ENCODE data around the gene PRCD.
A peak's percentile ranks its signal among the peaks of the same experiment; 100 is the strongest.

The PRCD gene

GRCh38 chr17:76542566-76542971, 2.7 kb downstream of the PRCD start:
- no peak overlapping the region for H3K27ac ChIP-seq (ENCODE audit: low read depth, low read length)
- H3K4me1 ChIP-seq (ENCODE audit: control insufficient read depth in 1 of 2, insufficient read depth in 2 of 2, low read length in 2 of 2) = peaks cover 33 to 40% of the 10 kb centered on the region in 2 donors
- peaks cover 17 to 23% of the 10 kb centered on the region in 2 donors for H3K27me3 ChIP-seq (ENCODE audit: control insufficient read depth in 1 of 2, insufficient read depth in 2 of 2, low read length in 2 of 2)
- no peak overlapping the region for H3K4me3 ChIP-seq (ENCODE audit: low read depth in 1 of 2, low read length in 2 of 2)
- H3K9ac ChIP-seq (ENCODE audit: low read depth in 1 of 2, low read length in 2 of 2) = no peak overlapping the region
- no peaks in the 10 kb centered on the region for H3K9me3 ChIP-seq (ENCODE audit: control insufficient read depth in 1 of 2, low read length in 2 of 2)
- no peaks in the 10 kb centered on the region for H3K36me3 ChIP-seq (ENCODE audit: control insufficient read depth in 1 of 2, insufficient read depth in 2 of 2, low read length in 2 of 2)

- H3K9ac ChIP-seq (ENCODE audit: low read depth in 1 of 2, low read length in 2 of 2) = no peak overlapping the region
These were observed 3.1 kb downstream of the PRCD start for GRCh38 chr17:76542984-76543383.

GRCh38 chr17:76543482-76543825, 3.6 kb downstream of the PRCD start:
- Histone ChIP-seq H3K27me3 (ENCODE audit: control insufficient read depth in 1 of 2, insufficient read depth in 2 of 2, low read length in 2 of 2) (peaks cover 9 to 20% of the 10 kb centered on the region in 2 donors), H3K27ac (ENCODE audit: low read depth, low read length) (no peak overlapping the region), H3K4me3 (ENCODE audit: low read depth in 1 of 2, low read length in 2 of 2) (no peak overlapping the region), H3K9ac (ENCODE audit: low read depth in 1 of 2, low read length in 2 of 2) (no peak overlapping the region), H3K36me3 (ENCODE audit: control insufficient read depth in 1 of 2, insufficient read depth in 2 of 2, low read length in 2 of 2) (no peaks in the 10 kb centered on the region), H3K4me1 (ENCODE audit: control insufficient read depth in 1 of 2, insufficient read depth in 2 of 2, low read length in 2 of 2) (peaks cover 39 to 40% of the 10 kb centered on the region in 2 donors), H3K9me3 (ENCODE audit: control insufficient read depth in 1 of 2, low read length in 2 of 2) (no peaks in the 10 kb centered on the region)

More at GRCh38 chr17:76542984-76543383, 3.1 kb downstream of the PRCD start:
- Histone ChIP-seq H3K27ac (ENCODE audit: low read depth, low read length) (no peak overlapping the region), H3K9me3 (ENCODE audit: control insufficient read depth in 1 of 2, low read length in 2 of 2) (no peaks in the 10 kb centered on the region), H3K27me3 (ENCODE audit: control insufficient read depth in 1 of 2, insufficient read depth in 2 of 2, low read length in 2 of 2) (peaks cover 14 to 23% of the 10 kb centered on the region in 2 donors), H3K4me1 (ENCODE audit: control insufficient read depth in 1 of 2, insufficient read depth in 2 of 2, low read length in 2 of 2) (peaks cover 34 to 40% of the 10 kb centered on the region in 2 donors), H3K4me3 (ENCODE audit: low read depth in 1 of 2, low read length in 2 of 2) (no peak overlapping the region), H3K36me3 (ENCODE audit: control insufficient read depth in 1 of 2, insufficient read depth in 2 of 2, low read length in 2 of 2) (no peaks in the 10 kb centered on the region)

GRCh38 chr17:76543826-76544545, 4.1 kb downstream of the PRCD start:
- H3K27me3 ChIP-seq (ENCODE audit: control insufficient read depth in 1 of 2, insufficient read depth in 2 of 2, low read length in 2 of 2) = peaks cover 4 to 15% of the 10 kb centered on the region in 2 donors
- H3K4me3 ChIP-seq (ENCODE audit: low read depth in 1 of 2, low read length in 2 of 2) = no peak overlapping the region
- no peaks in the 10 kb centered on the region for H3K36me3 ChIP-seq (ENCODE audit: control insufficient read depth in 1 of 2, insufficient read depth in 2 of 2, low read length in 2 of 2)
- H3K4me1 ChIP-seq (ENCODE audit: control insufficient read depth in 1 of 2, insufficient read depth in 2 of 2, low read length in 2 of 2) = peaks cover 39 to 40% of the 10 kb centered on the region in 2 donors
- no peaks in the 10 kb centered on the region for H3K9me3 ChIP-seq (ENCODE audit: control insufficient read depth in 1 of 2, low read length in 2 of 2)
- H3K9ac ChIP-seq (ENCODE audit: low read depth in 1 of 2, low read length in 2 of 2) = no peak overlapping the region
- no peak overlapping the region for H3K27ac ChIP-seq (ENCODE audit: low read depth, low read length)

GRCh38 chr17:76544546-76545365, 4.9 kb downstream of the PRCD start:
- no peaks in the 10 kb centered on the region for H3K9me3 ChIP-seq (ENCODE audit: control insufficient read depth in 1 of 2, low read length in 2 of 2)
- peaks cover 0 to 10% of the 10 kb centered on the region in 2 donors for H3K27me3 ChIP-seq (ENCODE audit: control insufficient read depth in 1 of 2, insufficient read depth in 2 of 2, low read length in 2 of 2)
- H3K9ac ChIP-seq (ENCODE audit: low read depth in 1 of 2, low read length in 2 of 2) = no peak overlapping the region
- H3K27ac ChIP-seq (ENCODE audit: low read depth, low read length) = no peak overlapping the region
- peaks cover 39 to 40% of the 10 kb centered on the region in 2 donors for H3K4me1 ChIP-seq (ENCODE audit: control insufficient read depth in 1 of 2, insufficient read depth in 2 of 2, low read length in 2 of 2)
- no peaks in the 10 kb centered on the region for H3K36me3 ChIP-seq (ENCODE audit: control insufficient read depth in 1 of 2, insufficient read depth in 2 of 2, low read length in 2 of 2)
- no peak overlapping the region for H3K4me3 ChIP-seq (ENCODE audit: low read depth in 1 of 2, low read length in 2 of 2)

GRCh38 chr17:76545918-76546555, 6.2 kb downstream of the PRCD start:
- no peak overlapping the region for H3K27ac ChIP-seq (ENCODE audit: low read depth, low read length)
- H3K9ac ChIP-seq (ENCODE audit: low read depth in 1 of 2, low read length in 2 of 2) = peak overlapping the region in 1 of 2 donors; percentile 25
- no peak overlapping the region for H3K4me3 ChIP-seq (ENCODE audit: low read depth in 1 of 2, low read length in 2 of 2)
- no peaks in the 10 kb centered on the region for H3K36me3 ChIP-seq (ENCODE audit: control insufficient read depth in 1 of 2, insufficient read depth in 2 of 2, low read length in 2 of 2)
- peaks cover 33 to 40% of the 10 kb centered on the region in 2 donors for H3K4me1 ChIP-seq (ENCODE audit: control insufficient read depth in 1 of 2, insufficient read depth in 2 of 2, low read length in 2 of 2)
- no peaks in the 10 kb centered on the region for H3K9me3 ChIP-seq (ENCODE audit: control insufficient read depth in 1 of 2, low read length in 2 of 2)
- peaks cover 0 to 7% of the 10 kb centered on the region in 2 donors for H3K27me3 ChIP-seq (ENCODE audit: control insufficient read depth in 1 of 2, insufficient read depth in 2 of 2, low read length in 2 of 2)

GRCh38 chr17:76546556-76547182, 6.8 kb downstream of the PRCD start:
- Histone ChIP-seq H3K9ac (ENCODE audit: low read depth in 1 of 2, low read length in 2 of 2) (peak overlapping the region in 1 of 2 donors; percentile 25), H3K27me3 (ENCODE audit: control insufficient read depth in 1 of 2, insufficient read depth in 2 of 2, low read length in 2 of 2) (peaks cover 0 to 7% of the 10 kb centered on the region in 2 donors), H3K27ac (ENCODE audit: low read depth, low read length) (no peak overlapping the region), H3K9me3 (ENCODE audit: control insufficient read depth in 1 of 2, low read length in 2 of 2) (no peaks in the 10 kb centered on the region), H3K36me3 (ENCODE audit: control insufficient read depth in 1 of 2, insufficient read depth in 2 of 2, low read length in 2 of 2) (no peaks in the 10 kb centered on the region), H3K4me1 (ENCODE audit: control insufficient read depth in 1 of 2, insufficient read depth in 2 of 2, low read length in 2 of 2) (peaks cover 33 to 46% of the 10 kb centered on the region in 2 donors), H3K4me3 (ENCODE audit: low read depth in 1 of 2, low read length in 2 of 2) (no peak overlapping the region)

GRCh38 chr17:76547183-76547641, 7.4 kb downstream of the PRCD start:
- no peak overlapping the region for H3K9ac ChIP-seq (ENCODE audit: low read depth in 1 of 2, low read length in 2 of 2)
- H3K9me3 ChIP-seq (ENCODE audit: control insufficient read depth in 1 of 2, low read length in 2 of 2) = no peaks in the 10 kb centered on the region
- no peak overlapping the region for H3K4me3 ChIP-seq (ENCODE audit: low read depth in 1 of 2, low read length in 2 of 2)
- H3K36me3 ChIP-seq (ENCODE audit: control insufficient read depth in 1 of 2, insufficient read depth in 2 of 2, low read length in 2 of 2) = no peaks in the 10 kb centered on the region
- peaks cover 0 to 7% of the 10 kb centered on the region in 2 donors for H3K27me3 ChIP-seq (ENCODE audit: control insufficient read depth in 1 of 2, insufficient read depth in 2 of 2, low read length in 2 of 2)
- H3K27ac ChIP-seq (ENCODE audit: low read depth, low read length) = no peak overlapping the region
- peaks cover 31 to 44% of the 10 kb centered on the region in 2 donors for H3K4me1 ChIP-seq (ENCODE audit: control insufficient read depth in 1 of 2, insufficient read depth in 2 of 2, low read length in 2 of 2)

GRCh38 chr17:76547642-76548202, 7.9 kb downstream of the PRCD start:
- H3K27ac ChIP-seq (ENCODE audit: low read depth, low read length) = no peak overlapping the region
- H3K9me3 ChIP-seq (ENCODE audit: control insufficient read depth in 1 of 2, low read length in 2 of 2) = no peaks in the 10 kb centered on the region
- H3K4me3 ChIP-seq (ENCODE audit: low read depth in 1 of 2, low read length in 2 of 2) = no peak overlapping the region
- H3K9ac ChIP-seq (ENCODE audit: low read depth in 1 of 2, low read length in 2 of 2) = no peak overlapping the region
- H3K4me1 ChIP-seq (ENCODE audit: control insufficient read depth in 1 of 2, insufficient read depth in 2 of 2, low read length in 2 of 2) = peaks cover 26 to 39% of the 10 kb centered on the region in 2 donors
- H3K36me3 ChIP-seq (ENCODE audit: control insufficient read depth in 1 of 2, insufficient read depth in 2 of 2, low read length in 2 of 2) = no peaks in the 10 kb centered on the region
- H3K27me3 ChIP-seq (ENCODE audit: control insufficient read depth in 1 of 2, insufficient read depth in 2 of 2, low read length in 2 of 2) = peaks cover 0 to 7% of the 10 kb centered on the region in 2 donors

Measured in duodenal mucosa (tissue), 2 donors.